ENCODE measurements around the gene FGF21.
"Not testable (repeated sequence)": the region's sequence is repeated elsewhere in the genome, so short reads cannot be mapped to it uniquely, and the experiment has no call there.

FGF21 gene

DNA sequence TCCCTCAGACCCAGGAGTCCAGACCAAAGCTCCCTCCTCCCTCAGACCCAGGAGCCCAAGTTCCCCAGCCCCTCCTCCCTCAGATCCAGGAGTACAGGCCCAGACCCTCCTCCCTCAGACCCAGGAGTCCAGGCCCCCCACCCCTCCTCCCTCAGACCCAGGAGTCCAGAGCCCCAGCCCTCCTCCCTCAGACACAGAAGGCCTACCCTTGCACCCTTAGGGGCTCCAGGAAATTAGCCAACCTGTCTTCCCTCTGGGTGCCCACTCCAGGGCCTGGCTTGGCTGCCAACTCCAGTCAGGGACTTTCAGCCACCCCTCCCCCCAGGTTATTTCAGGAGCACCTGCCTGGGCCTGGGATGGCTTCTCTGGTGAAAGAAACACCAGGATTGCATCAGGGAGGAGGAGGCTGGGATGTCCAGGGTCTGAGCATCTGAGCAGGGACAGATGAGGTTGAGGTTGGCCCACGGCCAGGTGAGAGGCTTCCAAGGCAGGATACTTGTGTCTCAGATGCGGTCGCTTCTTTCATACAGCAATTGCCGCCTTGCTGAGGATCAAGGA lies at the start of gene FGF21:
Gene FGF21, plus strand, starts transcription at position 441 of the 558 bp plus-strand sequence. CDS start 713 bp downstream, outside the sequence.
- Mint-ChIP-seq H3K4me3 (no peak within 1 kb of the TSS), H3K4me1 (peaks cover 11 to 17% of the 10 kb centered on the region in 2 donors), H3K36me3 (no peaks in the 10 kb centered on the region), H3K9me3 (no peaks in the 10 kb centered on the region), H3K27ac (no peak within 1 kb of the TSS), H3K27me3 (peaks cover 35 to 71% of the 10 kb centered on the region in 2 donors)
- ATAC-seq (replicated peaks) (no peak), DNase-seq (no peak)

DNA sequence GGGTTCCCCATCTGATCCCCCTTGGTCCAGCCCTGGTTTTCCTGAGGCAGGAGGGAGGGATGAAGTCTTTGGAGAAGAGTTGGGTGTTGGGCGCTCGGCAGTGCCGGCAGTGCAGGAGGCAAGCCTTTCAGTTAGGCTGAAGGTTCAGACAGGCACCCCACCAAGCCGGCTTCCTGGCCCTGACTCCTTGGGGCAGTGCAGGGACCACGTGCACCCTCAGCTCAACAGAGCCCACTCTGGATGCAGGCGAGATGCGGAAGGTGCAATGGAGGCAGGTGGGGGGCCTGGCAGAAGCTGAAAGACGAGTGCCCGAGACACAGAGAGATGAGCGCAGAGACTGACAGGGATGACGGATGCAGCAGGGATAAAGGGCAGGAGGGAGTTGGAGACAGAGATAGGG lies 46.9 kb upstream of the FGF21 start:
- H3K36me3 Mint-ChIP-seq, result peaks cover 0 to 18% of the 10 kb centered on the region in 2 donors
- H3K4me3 Mint-ChIP-seq, result no peak overlapping the region
- peaks cover 3 to 11% of the 10 kb centered on the region in 2 donors for H3K4me1 Mint-ChIP-seq
- H3K27me3 Mint-ChIP-seq, result no peaks in the 10 kb centered on the region
- peaks cover 0 to 1% of the 10 kb centered on the region in 2 donors for H3K9me3 Mint-ChIP-seq
- DNase-seq (no peak), ATAC-seq (replicated peaks) (no peak)
- no peak overlapping the region for H3K27ac Mint-ChIP-seq

DNA sequence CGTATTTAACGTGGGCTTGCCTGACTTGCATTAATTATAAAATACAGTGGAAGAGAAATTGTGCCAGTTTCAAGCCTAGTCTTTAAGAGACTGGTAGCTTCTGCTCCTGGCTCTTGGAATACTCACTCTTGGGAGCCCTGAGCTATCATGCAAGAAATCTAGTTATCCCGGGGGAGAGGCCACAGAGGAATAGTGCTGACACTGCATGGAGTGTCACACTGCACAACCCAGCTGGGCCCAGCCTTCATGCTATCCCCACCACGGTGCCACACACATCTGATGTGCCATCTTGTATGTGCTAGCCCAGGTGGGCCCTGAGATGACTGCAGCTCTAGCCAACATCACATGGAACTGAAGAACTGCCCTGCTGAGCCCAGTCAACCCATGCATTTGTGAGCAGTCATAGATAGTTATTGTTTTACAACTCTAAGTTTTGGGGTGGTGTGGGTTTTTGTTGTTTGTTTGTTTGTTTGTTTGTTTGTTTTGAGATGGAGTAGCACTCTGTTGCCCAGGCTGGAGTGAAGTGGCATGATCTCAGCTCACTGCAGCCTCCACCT lies 44.1 kb upstream of the FGF21 start:
- no peak overlapping the region for H3K4me3 Mint-ChIP-seq
- H3K36me3 Mint-ChIP-seq, result peaks cover 0 to 13% of the 10 kb centered on the region in 2 donors
- peaks cover 10 to 28% of the 10 kb centered on the region in 2 donors for H3K4me1 Mint-ChIP-seq
- peaks cover 0 to 1% of the 10 kb centered on the region in 2 donors for H3K9me3 Mint-ChIP-seq
- no peaks in the 10 kb centered on the region for H3K27me3 Mint-ChIP-seq
- no peak for ATAC-seq (replicated peaks)
- H3K27ac Mint-ChIP-seq, result no peak overlapping the region
- no peak for DNase-seq

- ATAC-seq (replicated peaks) (no peak), DNase-seq (no peak)
- Mint-ChIP-seq H3K36me3 (peaks cover 0 to 9% of the 10 kb centered on the region in 2 donors), H3K27me3 (no peaks in the 10 kb centered on the region), H3K4me3 (peak overlapping the region; percentile 85 to 88), H3K27ac (peak overlapping the region; percentile 16), H3K9me3 (peaks cover 0 to 1% of the 10 kb centered on the region in 2 donors), H3K4me1 (peaks cover 10 to 28% of the 10 kb centered on the region in 2 donors)
Measured at GRCh38 chr19:48713041-48713863, 42.1 kb upstream of the FGF21 start.

DNA sequence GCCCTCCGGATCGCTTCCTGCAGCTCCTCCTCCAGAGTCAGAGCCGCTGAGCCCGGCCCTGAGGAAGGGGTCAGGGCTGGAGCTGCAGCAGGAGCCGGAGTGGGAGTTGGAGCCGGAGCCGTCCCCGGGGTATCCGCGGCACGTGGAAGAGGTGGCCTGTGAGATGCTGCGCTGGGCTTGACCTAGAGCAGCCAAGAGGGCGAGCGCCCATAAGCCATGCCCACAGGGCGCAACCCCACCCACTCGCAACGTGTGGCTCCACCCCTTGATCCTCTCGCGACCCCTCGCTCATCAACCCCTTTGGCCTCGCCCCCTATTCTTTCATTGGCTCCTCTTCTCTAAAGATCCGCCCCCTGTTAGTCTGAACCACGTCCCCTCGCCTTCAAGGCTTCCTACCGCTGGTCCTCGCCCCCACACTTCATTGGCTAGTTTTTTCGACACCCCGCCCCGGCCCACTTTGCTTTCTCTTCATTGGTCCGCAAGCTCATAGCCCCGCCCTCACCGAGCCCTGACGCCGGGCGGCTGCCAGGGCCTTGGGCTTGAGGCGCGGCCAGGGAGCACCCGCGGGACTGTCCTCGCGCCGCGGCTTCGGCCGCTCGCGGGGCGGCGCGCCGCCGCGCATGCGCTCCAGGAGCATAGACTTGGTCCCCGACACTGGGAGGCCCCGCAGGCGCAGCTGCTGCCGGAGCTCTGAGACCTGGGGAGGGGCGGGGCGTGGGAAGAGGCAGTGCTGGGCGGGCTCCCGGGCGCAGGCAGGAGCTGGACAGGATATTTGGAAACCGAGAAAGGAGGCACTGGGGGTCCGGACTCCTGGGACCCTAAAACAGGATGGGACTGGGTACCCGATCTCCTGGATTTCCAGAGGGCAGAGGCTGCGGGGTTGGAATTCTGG lies 41.2 kb upstream of the FGF21 start:
- Mint-ChIP-seq H3K4me3 (peak overlapping the region; percentile 85 to 88), H3K27me3 (no peaks in the 10 kb centered on the region), H3K36me3 (peaks cover 0 to 9% of the 10 kb centered on the region in 2 donors), H3K9me3 (peaks cover 0 to 1% of the 10 kb centered on the region in 2 donors), H3K4me1 (peaks cover 10 to 28% of the 10 kb centered on the region in 2 donors), H3K27ac (peak overlapping the region; percentile 95)
- ATAC-seq (replicated peaks) (peak; percentile 91 to 94), DNase-seq (peak; percentile 99)

DNA sequence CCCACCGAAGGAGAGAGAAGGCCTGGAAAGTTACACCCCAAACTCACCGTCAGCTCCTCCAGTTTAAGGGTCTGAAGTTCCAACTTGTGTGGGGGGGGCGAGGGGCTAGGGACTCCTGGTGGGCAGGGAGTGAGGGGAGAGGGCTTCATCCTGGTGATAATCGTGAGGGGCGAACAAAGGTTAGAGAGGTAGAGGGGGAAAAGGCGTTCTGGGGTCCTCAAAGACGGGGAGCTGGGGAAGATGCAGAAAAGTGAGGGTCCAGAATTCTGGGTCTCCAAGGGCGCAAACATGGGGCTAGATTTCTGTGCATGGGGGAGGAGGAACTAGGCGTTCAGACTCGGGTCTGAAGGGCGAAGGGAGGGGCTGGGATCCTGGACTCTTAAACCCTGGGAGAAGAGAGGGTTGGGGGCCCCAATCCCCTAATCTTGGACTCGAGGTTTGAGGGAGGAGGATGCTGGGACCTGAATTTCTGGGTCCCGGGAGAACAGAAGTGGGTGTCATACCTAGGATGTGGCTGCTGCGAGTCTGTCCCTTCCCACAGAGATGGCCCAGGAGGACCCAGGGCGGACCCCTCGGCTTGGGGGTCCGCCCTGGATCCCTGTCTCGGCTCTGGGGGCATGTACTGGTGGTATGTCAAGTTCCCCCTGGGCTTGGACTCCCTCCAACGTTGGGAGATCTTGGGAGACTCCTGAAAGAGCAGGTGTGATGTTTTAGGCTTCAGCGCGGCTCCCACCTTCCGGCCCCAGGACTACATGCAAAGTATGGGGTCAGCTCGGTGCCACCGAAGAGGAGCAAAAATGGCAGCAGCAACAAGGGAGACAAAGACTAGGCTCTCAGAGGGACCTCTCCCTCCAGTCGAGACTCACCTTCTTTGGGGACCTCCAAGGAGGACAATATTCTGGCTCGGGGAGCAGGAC lies 40.3 kb upstream of the FGF21 start:
- Mint-ChIP-seq H3K27ac (peak overlapping the region; percentile 95), H3K4me3 (peak overlapping the region; percentile 85 to 88), H3K36me3 (peaks cover 0 to 9% of the 10 kb centered on the region in 2 donors), H3K9me3 (peaks cover 0 to 1% of the 10 kb centered on the region in 2 donors), H3K4me1 (peaks cover 10 to 28% of the 10 kb centered on the region in 2 donors), H3K27me3 (no peaks in the 10 kb centered on the region)
- no peak for ATAC-seq (replicated peaks)
- DNase-seq, result no peak

- Mint-ChIP-seq H3K36me3 (peaks cover 0 to 8% of the 10 kb centered on the region in 2 donors), H3K27ac (no peak overlapping the region), H3K4me3 (no peak overlapping the region), H3K27me3 (no peaks in the 10 kb centered on the region), H3K4me1 (peaks cover 10 to 32% of the 10 kb centered on the region in 2 donors), H3K9me3 (peaks cover 0 to 1% of the 10 kb centered on the region in 2 donors)
- DNase-seq (no peak), ATAC-seq (replicated peaks) (no peak)
Measured at GRCh38 chr19:48715681-48716171, 39.6 kb upstream of the FGF21 start.

DNA sequence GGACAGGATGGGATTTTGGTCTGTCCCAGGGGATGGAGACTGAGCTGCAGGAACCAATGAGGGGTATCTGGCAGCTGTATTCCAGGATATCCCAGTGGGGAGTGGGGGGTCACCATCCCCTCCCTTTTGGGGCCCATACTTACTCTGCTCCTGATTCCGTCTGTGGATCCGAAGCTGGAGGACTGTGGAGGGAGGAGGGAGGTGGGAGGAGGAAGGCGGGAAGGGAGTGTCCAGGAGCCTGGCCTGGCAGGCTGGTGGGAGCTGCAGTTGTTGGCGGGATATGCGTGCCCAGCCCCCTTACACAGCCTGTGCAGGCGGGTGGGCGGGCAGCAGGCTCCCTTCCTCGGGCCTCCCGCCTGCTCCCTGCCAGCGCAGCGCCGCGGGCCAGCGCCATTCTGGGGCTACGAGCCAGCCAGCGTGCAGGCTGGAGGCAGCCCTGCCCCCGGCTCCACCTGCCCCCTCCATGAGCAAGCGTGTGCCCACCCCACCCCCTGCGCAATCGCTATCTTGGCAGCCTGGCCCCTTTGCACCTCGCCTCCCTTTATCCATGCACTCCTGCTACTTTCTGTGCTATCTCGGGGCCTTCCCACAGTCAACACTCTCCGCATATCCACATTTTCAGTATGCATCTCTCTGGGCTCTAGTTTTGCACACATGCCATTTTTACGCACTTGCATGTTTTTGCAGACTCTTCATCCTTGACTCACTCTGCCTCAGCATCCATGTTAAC lies 38.6 kb upstream of the FGF21 start:
- no peak overlapping the region for H3K4me3 Mint-ChIP-seq
- no peaks in the 10 kb centered on the region for H3K27me3 Mint-ChIP-seq
- H3K4me1 Mint-ChIP-seq, result peaks cover 12 to 40% of the 10 kb centered on the region in 2 donors
- ATAC-seq (replicated peaks), result no peak
- H3K9me3 Mint-ChIP-seq, result no peaks in the 10 kb centered on the region
- no peaks in the 10 kb centered on the region for H3K36me3 Mint-ChIP-seq
- H3K27ac Mint-ChIP-seq, result no peak overlapping the region
- DNase-seq, result no peak

DNA sequence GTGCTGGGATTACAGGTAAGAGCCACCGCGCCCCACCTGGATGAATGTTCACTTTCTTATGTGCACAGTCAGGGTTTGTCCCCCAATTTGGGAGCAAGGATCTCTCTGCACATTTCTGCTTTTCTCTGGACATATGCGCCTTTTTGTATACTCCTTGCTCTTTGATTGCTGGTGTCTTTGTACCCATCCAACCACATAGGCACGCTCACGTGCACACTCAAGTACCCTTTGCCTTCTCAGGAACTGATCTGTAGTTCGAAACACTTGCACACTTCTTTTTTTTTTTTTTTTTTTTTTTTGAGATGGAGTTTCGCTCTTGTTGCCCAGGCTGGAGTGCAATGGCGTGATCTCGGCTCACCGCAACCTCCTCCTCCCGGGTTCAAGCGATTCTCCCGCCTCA lies 37.2 kb upstream of the FGF21 start:
- H3K27ac Mint-ChIP-seq; DNase-seq; ATAC-seq (replicated peaks); H3K27me3 Mint-ChIP-seq; H3K9me3 Mint-ChIP-seq; H3K4me3 Mint-ChIP-seq; H3K36me3 Mint-ChIP-seq: not testable (repeated sequence)
- peaks cover 11 to 33% of the 10 kb centered on the region in 2 donors for H3K4me1 Mint-ChIP-seq

DNA sequence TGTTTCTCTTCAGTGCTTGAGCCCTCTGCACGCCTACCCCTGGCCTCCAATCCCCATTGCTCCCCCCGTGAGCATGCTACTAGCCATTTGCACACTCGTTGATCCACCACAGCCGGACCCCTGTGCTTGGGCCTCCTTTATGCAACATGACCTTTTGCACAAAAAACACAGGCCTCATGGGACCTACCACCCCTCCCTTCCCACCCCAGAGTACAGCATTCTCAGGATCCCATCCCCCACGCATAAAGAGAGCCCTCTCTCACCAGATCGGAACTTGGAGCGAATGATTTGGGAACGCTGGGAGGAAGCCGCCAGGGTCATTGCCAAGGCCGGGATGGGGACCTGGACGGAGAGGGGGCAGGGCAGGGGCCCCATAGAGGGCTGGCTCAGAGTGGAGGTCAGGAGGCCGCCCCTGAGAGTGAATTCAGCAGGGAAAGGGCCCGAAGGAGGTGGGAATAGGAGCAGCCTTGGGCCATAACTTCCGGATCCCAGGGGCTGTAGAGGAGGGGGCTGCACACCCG lies 36.6 kb upstream of the FGF21 start:
- Mint-ChIP-seq H3K9me3 (no peaks in the 10 kb centered on the region), H3K4me3 (no peak overlapping the region), H3K36me3 (no peaks in the 10 kb centered on the region), H3K4me1 (peaks cover 7 to 27% of the 10 kb centered on the region in 2 donors), H3K27ac (no peak overlapping the region), H3K27me3 (no peaks in the 10 kb centered on the region)
- DNase-seq, result no peak
- ATAC-seq (replicated peaks), result no peak

DNA sequence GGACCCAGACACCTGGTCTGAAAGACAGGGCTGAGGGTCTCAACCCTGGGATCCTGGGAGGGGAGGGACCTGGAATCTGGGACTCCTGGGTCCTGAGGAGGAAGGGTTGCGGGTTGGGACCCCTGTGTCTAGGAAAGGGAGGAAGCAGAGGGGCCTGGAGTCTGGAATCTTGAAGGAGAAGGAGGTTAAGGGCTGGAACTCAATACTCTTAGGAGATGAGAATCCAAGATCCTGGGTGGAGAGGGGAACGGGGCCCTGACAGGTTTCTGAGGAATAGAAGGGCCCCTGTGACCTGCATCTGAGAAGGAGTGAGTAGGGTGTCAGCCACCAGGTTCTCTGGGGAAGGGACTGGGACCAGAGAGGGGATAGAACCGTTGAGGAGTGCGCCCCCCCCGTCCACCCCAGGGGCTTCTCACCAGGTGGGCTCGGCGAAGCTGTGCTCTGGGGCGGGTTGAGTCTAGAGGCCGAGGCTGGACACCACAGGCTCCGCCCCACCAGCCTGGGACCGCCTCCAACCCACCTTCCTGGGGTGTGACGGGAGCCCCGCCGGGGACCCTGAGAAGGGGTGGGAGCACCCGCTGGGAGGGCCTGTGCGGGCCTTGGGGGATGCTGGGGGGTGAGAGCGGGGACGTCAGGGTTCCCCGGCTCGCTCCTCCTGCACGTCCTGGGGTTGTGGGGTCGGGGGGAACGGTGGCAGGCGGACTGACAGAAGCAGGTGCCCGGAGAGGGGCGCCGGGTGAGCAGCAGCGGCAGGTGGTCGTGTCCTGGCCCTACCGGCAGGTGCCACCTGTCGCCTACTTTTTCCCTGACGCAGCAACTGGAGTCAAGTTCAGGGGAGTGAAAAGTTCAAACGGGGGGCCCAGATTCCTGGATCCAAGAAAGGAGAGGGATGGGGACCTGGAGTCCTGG lies 35.8 kb upstream of the FGF21 start, which contains the start of gene MAMSTR:
Gene MAMSTR, minus strand, starts transcription at position 463 of the 909 bp plus-strand sequence. CDS start 694 bp downstream, outside the sequence.
- H3K4me3 Mint-ChIP-seq, result peak within 1 kb of the TSS; percentile 92 to 96
- peak within 1 kb of the TSS; percentile 98 for H3K27ac Mint-ChIP-seq
- H3K27me3 Mint-ChIP-seq, result no peaks in the 10 kb centered on the region
- H3K36me3 Mint-ChIP-seq, result no peaks in the 10 kb centered on the region
- no peak for DNase-seq
- ATAC-seq (replicated peaks), result no peak
- H3K9me3 Mint-ChIP-seq, result no peaks in the 10 kb centered on the region
- H3K4me1 Mint-ChIP-seq, result peaks cover 5 to 27% of the 10 kb centered on the region in 2 donors
